GM12872 (cell line): ENCODE data around the gene LRPPRC.

Experiments used
- CTCF ChIP-seq: IDR thresholded peaks from 3 replicates; pipeline ENCODE4 v1.5.1; 2011; ENCODE audit warnings: low read depth, mild to moderate bottlenecking, low read length, moderate library complexity; ENCODE audit not compliant: insufficient read depth

Gene LRPPRC

GRCh38 chr2:43934567-43934966 lies 61.2 kb downstream of the LRPPRC start:
- TF ChIP-seq CTCF = no peak

- TF ChIP-seq CTCF = no peak
These were observed 64.5 kb downstream of the LRPPRC start for GRCh38 chr2:43931293-43931692.

GRCh38 chr2:43927442-43927841 lies 68.3 kb downstream of the LRPPRC start:
- TF ChIP-seq CTCF = no peak

- no peak for TF ChIP-seq CTCF
These were observed 70.4 kb downstream of the LRPPRC start for GRCh38 chr2:43925431-43925830.

- no peak for TF ChIP-seq CTCF
These were observed 71.3 kb downstream of the LRPPRC start for GRCh38 chr2:43924463-43924862.

- TF ChIP-seq CTCF = no peak
These were observed 89.2 kb downstream of the LRPPRC start for GRCh38 chr2:43906448-43907109.

- no peak for TF ChIP-seq CTCF
These were observed 89.9 kb downstream of the LRPPRC start for GRCh38 chr2:43905871-43906270.
